Mesenchymal stem cell (in vitro differentiated cells and primary cell): ENCODE results near the gene ANKS6.

Experiments used
- DNase-seq: peaks from one replicate; pipeline ENCODE4 v3.0.0-alpha.2; 2013
- H2AFZ ChIP-seq: one replicate; pipeline ENCODE4 v1.6.1; 2013; ENCODE audit warnings: low read depth, mild to moderate bottlenecking, control low read depth, inconsistent platforms, low read length, moderate library complexity
- H2AK5ac ChIP-seq: 2 replicates; pipeline ENCODE4 v1.6.1; 2013; ENCODE audit warnings: low read length, moderate library complexity, mild to moderate bottlenecking, inconsistent platforms; ENCODE audit not compliant: severe bottlenecking
- H2BK120ac ChIP-seq: one replicate; pipeline ENCODE4 v1.6.1; 2013; ENCODE audit warnings: low read depth, mild to moderate bottlenecking, inconsistent platforms, low read length, moderate library complexity
- H2BK12ac ChIP-seq, 2 experiments: one replicate each; pipeline ENCODE4 v1.6.1; 2013; ENCODE audit warnings: inconsistent platforms in 2 of 2, low read length in 2 of 2, mild to moderate bottlenecking in 2 of 2, moderate library complexity in 2 of 2, control low read depth in 1 of 2
- H2BK15ac ChIP-seq: one replicate; pipeline ENCODE4 v1.6.1; 2013; ENCODE audit warnings: mild to moderate bottlenecking, low read depth, inconsistent platforms; ENCODE audit not compliant: poor library complexity, severe bottlenecking
- H2BK5ac ChIP-seq: 2 replicates; pipeline ENCODE4 v1.6.1; 2013; ENCODE audit warnings: low read depth, mild to moderate bottlenecking, low read length, control low read depth, inconsistent platforms; ENCODE audit not compliant: poor library complexity, severe bottlenecking
- H3K14ac ChIP-seq, 2 experiments: one replicate each; pipeline ENCODE4 v1.6.1; 2013; ENCODE audit warnings: inconsistent platforms in 2 of 2, low read length in 2 of 2, control low read depth in 1 of 2, mild to moderate bottlenecking in 1 of 2, moderate library complexity in 1 of 2
- H3K18ac ChIP-seq, 2 experiments: one replicate each; pipeline ENCODE4 v1.6.1; 2013; ENCODE audit warnings: inconsistent platforms in 2 of 2, low read length in 2 of 2, control low read depth in 1 of 2, low read depth in 1 of 2, mild to moderate bottlenecking in 1 of 2
- H3K23ac ChIP-seq, 2 experiments: one replicate each; pipeline ENCODE4 v1.6.1; 2013; ENCODE audit warnings: inconsistent platforms in 2 of 2, low read length in 2 of 2, mild to moderate bottlenecking in 2 of 2, moderate library complexity in 2 of 2, control low read depth in 1 of 2
- H3K27ac ChIP-seq: 2 replicates; pipeline ENCODE4 v1.5.1; 2013; ENCODE audit warnings: mild to moderate bottlenecking, moderate library complexity, low read length, control low read depth, inconsistent platforms; ENCODE audit not compliant: poor library complexity, severe bottlenecking
- H3K27me3 ChIP-seq, 2 experiments: 2 replicates each; pipeline versions ENCODE4 v1.6.1 to v1.7.0; 2013; ENCODE audit warnings: low read length in 2 of 2, mild to moderate bottlenecking in 2 of 2, moderate library complexity in 2 of 2, control low read depth in 1 of 2, inconsistent platforms in 1 of 2; ENCODE audit not compliant: control insufficient read depth in 1 of 2, insufficient read depth in 1 of 2
- H3K36me3 ChIP-seq, 2 experiments: 2 replicates each; pipeline versions ENCODE4 v1.6.1 to v1.7.0; 2013; ENCODE audit warnings: low read length in 2 of 2, control low read depth in 1 of 2, inconsistent platforms in 1 of 2, low read depth in 1 of 2, mild to moderate bottlenecking in 1 of 2; ENCODE audit not compliant: insufficient read depth in 2 of 2, control insufficient read depth in 1 of 2
- H3K4ac ChIP-seq, 2 experiments: one replicate each; pipeline ENCODE4 v1.6.1; 2013; ENCODE audit warnings: inconsistent platforms in 2 of 2, low read length in 2 of 2, mild to moderate bottlenecking in 2 of 2, moderate library complexity in 2 of 2, control low read depth in 1 of 2, low read depth in 1 of 2
- H3K4me1 ChIP-seq: 2 replicates; pipeline ENCODE4 v1.6.1; 2013; ENCODE audit warnings: low read depth, low read length, control low read depth; ENCODE audit not compliant: control insufficient read depth, insufficient read depth
- H3K4me2 ChIP-seq: 2 replicates; pipeline ENCODE4 v1.6.1; 2013; ENCODE audit warnings: low read length, mild to moderate bottlenecking, inconsistent platforms; ENCODE audit not compliant: poor library complexity, severe bottlenecking
- H3K4me3 ChIP-seq, 2 experiments: 2 replicates each; pipeline versions ENCODE4 v1.5.1 to v1.7.0; 2013; ENCODE audit warnings: low read length in 2 of 2, mild to moderate bottlenecking in 2 of 2, control low read depth in 1 of 2, low read depth in 1 of 2; ENCODE audit not compliant: insufficient read depth in 1 of 2
- H3K79me1 ChIP-seq: replicated peaks from 2 replicates; pipeline ENCODE4 v1.6.1; 2013; ENCODE audit warnings: mild to moderate bottlenecking, control low read depth, low read length, inconsistent platforms; ENCODE audit not compliant: poor library complexity, severe bottlenecking
- H3K9ac ChIP-seq: 2 replicates; pipeline ENCODE4 v1.7.0; 2013; ENCODE audit warnings: mild to moderate bottlenecking, low read length, moderate library complexity
- H3K9me3 ChIP-seq: 2 replicates; pipeline ENCODE4 v1.7.0; 2013; ENCODE audit warnings: mild to moderate bottlenecking, low read length; ENCODE audit not compliant: control insufficient read depth
- H4K8ac ChIP-seq: one replicate; pipeline ENCODE4 v1.6.1; 2013; ENCODE audit warnings: inconsistent platforms, mild to moderate bottlenecking, low read length, moderate library complexity
- H4K91ac ChIP-seq: one replicate; pipeline ENCODE4 v1.6.1; 2013; ENCODE audit warnings: mild to moderate bottlenecking, low read length, inconsistent platforms
- WGBS: methylation state at CpG from one replicate; pipeline ENCODE4 v1.1.7; 2013; ENCODE audit warnings: mixed read lengths; 5-methylcytosine and 5-hydroxymethylcytosine counted together

Gene ANKS6

GRCh38 chr9:98727428-98727827, 68.9 kb downstream of the ANKS6 start:
- Histone ChIP-seq H4K91ac (no peak overlapping the region), H3K4me2 (no peak overlapping the region), H2BK120ac (no peak overlapping the region), H3K9me3 (peaks cover 11% of the 10 kb centered on the region), H3K23ac (no peak overlapping the region), H3K27me3 (peaks cover 46 to 63% of the 10 kb centered on the region in 2 experiments), H3K4me3 (no peak overlapping the region), H3K18ac (no peak overlapping the region), H2BK5ac (no peak overlapping the region), H3K79me1 (no peaks in the 10 kb centered on the region), H3K14ac (no peak overlapping the region), H3K4ac (no peak overlapping the region), H2BK15ac (no peak overlapping the region), H2BK12ac (no peak overlapping the region), H2AFZ (no peak overlapping the region), H3K27ac (no peak overlapping the region), H3K36me3 (no peaks in the 10 kb centered on the region), H2AK5ac (no peak overlapping the region), H4K8ac (no peak overlapping the region), H3K9ac (no peak overlapping the region), H3K4me1 (no peaks in the 10 kb centered on the region)
- 70% methylated on average over 7 of the region's 7 CpGs for WGBS
- no peak for DNase-seq

DNA sequence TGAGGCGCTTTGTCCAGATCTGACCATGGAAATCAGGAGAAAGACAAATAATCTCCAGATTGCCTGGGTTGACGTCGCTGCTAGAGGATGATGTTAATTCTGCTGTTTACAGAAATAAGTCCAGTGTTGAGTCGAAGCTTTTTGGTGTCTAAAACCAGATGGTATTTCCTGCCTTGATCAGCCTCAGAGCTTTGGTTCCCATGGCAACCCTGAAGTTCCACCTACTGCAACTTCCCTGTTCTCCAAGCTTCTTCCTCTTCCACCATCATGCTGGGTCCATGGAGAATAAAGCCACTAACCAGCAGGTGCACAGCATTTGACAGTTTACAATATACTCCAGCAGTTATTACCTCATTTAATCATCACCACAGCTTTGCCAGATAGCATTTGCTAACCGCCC, 69.6 kb downstream of the ANKS6 start:
- H4K91ac ChIP-seq, result no peak overlapping the region
- no peak overlapping the region for H2BK5ac ChIP-seq
- H3K27me3 ChIP-seq, result peaks cover 49 to 70% of the 10 kb centered on the region in 2 experiments
- H3K9me3 ChIP-seq, result peaks cover 11% of the 10 kb centered on the region
- peak; percentile 23 for DNase-seq
- no peak overlapping the region for H3K27ac ChIP-seq
- no peak overlapping the region for H4K8ac ChIP-seq
- H3K36me3 ChIP-seq, result no peaks in the 10 kb centered on the region
- H3K4me2 ChIP-seq, result no peak overlapping the region
- H3K23ac ChIP-seq, result no peak overlapping the region
- H2AK5ac ChIP-seq, result no peak overlapping the region
- no peak overlapping the region for H3K9ac ChIP-seq
- no peak overlapping the region for H3K4me3 ChIP-seq
- no peak overlapping the region for H3K4ac ChIP-seq
- WGBS, result 59% methylated on average over 5 of the region's 5 CpGs
- H2BK120ac ChIP-seq, result no peak overlapping the region
- no peak overlapping the region for H3K18ac ChIP-seq
- no peak overlapping the region for H2AFZ ChIP-seq
- H2BK15ac ChIP-seq, result no peak overlapping the region
- H3K14ac ChIP-seq, result no peak overlapping the region
- H3K4me1 ChIP-seq, result no peaks in the 10 kb centered on the region
- H3K79me1 ChIP-seq, result no peaks in the 10 kb centered on the region
- H2BK12ac ChIP-seq, result no peak overlapping the region

DNA sequence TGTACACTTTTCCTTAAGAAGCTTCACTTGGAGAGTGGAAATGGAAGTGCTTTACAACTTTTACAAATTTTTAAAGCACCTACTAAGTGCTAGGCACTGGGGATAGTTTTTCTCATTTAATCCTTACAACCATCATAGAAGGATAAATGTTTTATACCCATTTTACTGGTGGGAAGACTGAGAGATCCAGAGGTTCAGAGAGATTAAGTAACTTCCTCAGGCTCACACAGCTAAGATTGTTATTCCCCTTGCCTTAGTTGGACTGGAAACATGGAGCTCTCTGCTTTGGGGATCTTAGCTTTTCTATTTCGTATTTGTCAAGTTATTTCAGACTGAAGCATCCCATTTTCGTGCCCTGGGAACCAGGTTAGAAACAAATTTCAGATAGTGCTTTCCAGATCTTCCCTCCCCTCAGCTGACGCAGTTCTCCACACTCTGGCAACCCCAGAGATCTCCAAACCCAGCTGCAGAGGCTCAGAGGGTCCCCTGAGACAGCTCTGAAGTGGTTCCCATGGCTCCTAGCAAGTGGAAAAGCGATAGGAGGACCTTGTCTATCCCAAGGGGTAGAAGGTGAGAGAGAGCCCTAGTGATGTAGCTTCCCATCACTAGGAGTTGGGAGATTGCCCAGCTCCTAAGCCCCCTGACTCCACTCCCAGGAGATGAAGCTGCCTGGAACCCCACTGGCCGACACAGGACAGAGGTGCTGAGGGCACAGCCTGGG, 71.4 kb downstream of the ANKS6 start:
- H3K14ac ChIP-seq, result no peak overlapping the region
- WGBS, result 69% methylated on average over 5 of the region's 5 CpGs

GRCh38 chr9:98721643-98722042, 74.7 kb downstream of the ANKS6 start:
- H3K9me3 ChIP-seq, result peaks cover 11% of the 10 kb centered on the region
- H2BK120ac ChIP-seq, result no peak overlapping the region
- H2BK15ac ChIP-seq, result no peak overlapping the region
- H3K79me1 ChIP-seq, result no peaks in the 10 kb centered on the region
- H3K4ac ChIP-seq, result no peak overlapping the region
- H3K4me2 ChIP-seq, result no peak overlapping the region
- no peak overlapping the region for H2BK5ac ChIP-seq
- H3K9ac ChIP-seq, result no peak overlapping the region
- H4K8ac ChIP-seq, result no peak overlapping the region
- no peak overlapping the region for H2AK5ac ChIP-seq
- H3K27me3 ChIP-seq, result peaks cover 65 to 71% of the 10 kb centered on the region in 2 experiments
- no peak overlapping the region for H3K14ac ChIP-seq
- 68% methylated on average over 2 of the region's 2 CpGs for WGBS
- H4K91ac ChIP-seq, result no peak overlapping the region
- no peak overlapping the region for H3K27ac ChIP-seq
- no peak overlapping the region for H3K4me3 ChIP-seq
- no peaks in the 10 kb centered on the region for H3K4me1 ChIP-seq
- no peak overlapping the region for H2BK12ac ChIP-seq
- H3K36me3 ChIP-seq, result no peaks in the 10 kb centered on the region
- H2AFZ ChIP-seq, result no peak overlapping the region
- H3K18ac ChIP-seq, result no peak overlapping the region
- H3K23ac ChIP-seq, result no peak overlapping the region
- no peak for DNase-seq

More for the DNA sequence above, 71.4 kb downstream of the ANKS6 start:
- DNase-seq, result no peak
- no peaks in the 10 kb centered on the region for H3K79me1 ChIP-seq
- peaks cover 11% of the 10 kb centered on the region for H3K9me3 ChIP-seq
- H3K4ac ChIP-seq, result no peak overlapping the region
- H3K4me3 ChIP-seq, result no peak overlapping the region
- no peak overlapping the region for H2AK5ac ChIP-seq
- no peaks in the 10 kb centered on the region for H3K36me3 ChIP-seq
- H3K4me1 ChIP-seq, result no peaks in the 10 kb centered on the region
- H3K27ac ChIP-seq, result no peak overlapping the region
- no peak overlapping the region for H4K8ac ChIP-seq
- H4K91ac ChIP-seq, result no peak overlapping the region
- H3K18ac ChIP-seq, result no peak overlapping the region
- H2BK15ac ChIP-seq, result no peak overlapping the region
- H2BK120ac ChIP-seq, result no peak overlapping the region
- no peak overlapping the region for H3K23ac ChIP-seq
- peaks cover 57 to 78% of the 10 kb centered on the region in 2 experiments for H3K27me3 ChIP-seq
- H2AFZ ChIP-seq, result no peak overlapping the region
- H3K9ac ChIP-seq, result no peak overlapping the region
- H3K4me2 ChIP-seq, result no peak overlapping the region
- H2BK12ac ChIP-seq, result no peak overlapping the region
- no peak overlapping the region for H2BK5ac ChIP-seq
